Osteoblast (primary cell): ENCODE measurements around the gene PDP2. TPM values are rescaled to one million over a fixed set of nuclear protein-coding genes. Genes with fewer than 3 reads are reported as not detected.

Experiments used
- DNase-seq: peaks from one replicate; pipeline ENCODE4 v3.0.0; 2011; ENCODE audit warnings: low spot score, mixed read lengths; ENCODE audit not compliant: insufficient read length; ENCODE audit errors: missing footprints
- H2AFZ ChIP-seq: 2 replicates; pipeline ENCODE4 v1.6.0; 2011; ENCODE audit warnings: mild to moderate bottlenecking, low read length
- H3K27ac ChIP-seq: 2 replicates; pipeline ENCODE4 v1.5.1; 2011; ENCODE audit warnings: mild to moderate bottlenecking, low read depth, low read length, moderate library complexity
- H3K27me3 ChIP-seq: 2 replicates; pipeline ENCODE4 v1.6.0; 2012; ENCODE audit warnings: mild to moderate bottlenecking, control low read depth, inconsistent platforms, low read length, moderate library complexity; ENCODE audit not compliant: insufficient read depth
- H3K36me3 ChIP-seq: 2 replicates; pipeline ENCODE4 v1.5.1; 2011; ENCODE audit warnings: mild to moderate bottlenecking, low read length, control low read depth, moderate library complexity; ENCODE audit not compliant: insufficient read depth
- H3K4me1 ChIP-seq: 2 replicates; pipeline ENCODE4 v1.5.1; 2011; ENCODE audit warnings: mild to moderate bottlenecking, low read length, control low read depth, moderate library complexity; ENCODE audit not compliant: insufficient read depth
- H3K4me2 ChIP-seq: 2 replicates; pipeline ENCODE4 v1.6.0; 2011; ENCODE audit warnings: mild to moderate bottlenecking, low read length; ENCODE audit not compliant: insufficient read depth
- H3K4me3 ChIP-seq: fragments of 200-600 bp; sonication (generic); 3 replicates; pipeline ENCODE4 v1.5.1; 2012; ENCODE audit warnings: mild to moderate bottlenecking, low read length, inconsistent platforms; ENCODE audit not compliant: insufficient read depth
- H3K79me2 ChIP-seq: 2 replicates; pipeline ENCODE4 v1.6.0; 2012; ENCODE audit warnings: mild to moderate bottlenecking, low read length, control low read depth, inconsistent platforms; ENCODE audit not compliant: insufficient read depth
- H3K9me3 ChIP-seq: 2 replicates; pipeline ENCODE4 v1.5.1; 2011; ENCODE audit warnings: low read depth, low read length, control low read depth
- H4K20me1 ChIP-seq: 2 replicates; pipeline ENCODE4 v1.6.0; 2012; ENCODE audit warnings: mild to moderate bottlenecking, low read length, control low read depth; ENCODE audit not compliant: insufficient read depth
- CTCF ChIP-seq: IDR thresholded peaks from 2 replicates; pipeline ENCODE4 v1.5.1; 2011; ENCODE audit warnings: mild to moderate bottlenecking, low read depth, low read length, moderate library complexity; ENCODE audit errors: extremely low read depth
- total RNA-seq: library from RNA; depleted of rRNA; stranded (reverse); fragments of >200 nt; gene quantifications from 2 replicates; pipeline ENCODE4 v1.2.3, GENCODE V29; 2012

The PDP2 gene
- total RNA-seq, 1 donor, result 13.8 TPM

GRCh38 chr16:66843191-66843590 is 37.1 kb upstream of the PDP2 start:
- Histone ChIP-seq H2AFZ (no peak overlapping the region), H3K27me3 (peaks cover 56% of the 10 kb centered on the region), H3K27ac (no peak overlapping the region), H3K9me3 (no peaks in the 10 kb centered on the region), H3K4me1 (no peaks in the 10 kb centered on the region), H3K4me3 (no peak overlapping the region), H3K4me2 (no peak overlapping the region), H3K36me3 (no peaks in the 10 kb centered on the region), H4K20me1 (no peaks in the 10 kb centered on the region), H3K79me2 (no peaks in the 10 kb centered on the region)
- TF ChIP-seq CTCF, result no peak
- no peak for DNase-seq

GRCh38 chr16:66844009-66844341 is 36.3 kb upstream of the PDP2 start:
- TF ChIP-seq CTCF, result no peak
- Histone ChIP-seq H2AFZ (no peak overlapping the region), H3K9me3 (no peaks in the 10 kb centered on the region), H3K36me3 (no peaks in the 10 kb centered on the region), H3K27me3 (peaks cover 60% of the 10 kb centered on the region), H3K4me2 (peak overlapping the region; percentile 64), H3K79me2 (no peaks in the 10 kb centered on the region), H3K27ac (no peak overlapping the region), H3K4me1 (no peaks in the 10 kb centered on the region), H3K4me3 (no peak overlapping the region), H4K20me1 (no peaks in the 10 kb centered on the region)
- DNase-seq, result peak; percentile 62

- Histone ChIP-seq H2AFZ (no peak within 1 kb of the TSS), H3K4me3 (peak within 1 kb of the TSS; percentile 54), H3K4me2 (peak within 1 kb of the TSS; percentile 64), H3K79me2 (no peaks in the 10 kb centered on the region), H3K4me1 (no peaks in the 10 kb centered on the region), H3K9me3 (no peaks in the 10 kb centered on the region), H3K27me3 (peaks cover 61% of the 10 kb centered on the region), H4K20me1 (no peaks in the 10 kb centered on the region), H3K27ac (no peak within 1 kb of the TSS), H3K36me3 (no peaks in the 10 kb centered on the region)
- TF ChIP-seq CTCF, result no peak
- peak; percentile 74 for DNase-seq
These were observed 35.8 kb upstream of the PDP2 start, which contains the start of gene CA7 for GRCh38 chr16:66844342-66845079. Gene CA7 (plus strand): TSS chr16:66844414. CDS start chr16:66844488, 74 bp downstream.

- TF ChIP-seq CTCF, result no peak
- peak overlapping the region; percentile 64 for H3K4me2 ChIP-seq
- no peaks in the 10 kb centered on the region for H3K79me2 ChIP-seq
- no peak overlapping the region for H2AFZ ChIP-seq
- no peaks in the 10 kb centered on the region for H3K36me3 ChIP-seq
- peak; percentile 65 for DNase-seq
- no peak overlapping the region for H3K27ac ChIP-seq
- no peaks in the 10 kb centered on the region for H3K9me3 ChIP-seq
- H4K20me1 ChIP-seq, result no peaks in the 10 kb centered on the region
- H3K27me3 ChIP-seq, result peaks cover 61% of the 10 kb centered on the region
- peak overlapping the region; percentile 54 for H3K4me3 ChIP-seq
- no peaks in the 10 kb centered on the region for H3K4me1 ChIP-seq
These were observed 35.3 kb upstream of the PDP2 start for GRCh38 chr16:66845080-66845410.
